GM19468 (cell line): Measurements from ENCODE around the gene ARL2BP.
"Not testable (repeated sequence)": the region's sequence is repeated elsewhere in the genome, so short reads cannot be mapped to it uniquely, and the experiment has no call there.

Source experiments
- ATAC-seq: cut with Tn5 transposase; IDR thresholded peaks from one replicate; pipeline ENCODE4 v1.9.1; 2021; ENCODE audit warnings: mild to moderate bottlenecking, moderate library complexity, moderate number of reproducible peaks; ENCODE audit not compliant: unreplicated experiment; ENCODE audit errors: extremely low read depth

Gene ARL2BP

GRCh38 chr16:57262841-57263540 is 17.9 kb downstream of the ARL2BP start:
- ATAC-seq = no peak

DNA sequence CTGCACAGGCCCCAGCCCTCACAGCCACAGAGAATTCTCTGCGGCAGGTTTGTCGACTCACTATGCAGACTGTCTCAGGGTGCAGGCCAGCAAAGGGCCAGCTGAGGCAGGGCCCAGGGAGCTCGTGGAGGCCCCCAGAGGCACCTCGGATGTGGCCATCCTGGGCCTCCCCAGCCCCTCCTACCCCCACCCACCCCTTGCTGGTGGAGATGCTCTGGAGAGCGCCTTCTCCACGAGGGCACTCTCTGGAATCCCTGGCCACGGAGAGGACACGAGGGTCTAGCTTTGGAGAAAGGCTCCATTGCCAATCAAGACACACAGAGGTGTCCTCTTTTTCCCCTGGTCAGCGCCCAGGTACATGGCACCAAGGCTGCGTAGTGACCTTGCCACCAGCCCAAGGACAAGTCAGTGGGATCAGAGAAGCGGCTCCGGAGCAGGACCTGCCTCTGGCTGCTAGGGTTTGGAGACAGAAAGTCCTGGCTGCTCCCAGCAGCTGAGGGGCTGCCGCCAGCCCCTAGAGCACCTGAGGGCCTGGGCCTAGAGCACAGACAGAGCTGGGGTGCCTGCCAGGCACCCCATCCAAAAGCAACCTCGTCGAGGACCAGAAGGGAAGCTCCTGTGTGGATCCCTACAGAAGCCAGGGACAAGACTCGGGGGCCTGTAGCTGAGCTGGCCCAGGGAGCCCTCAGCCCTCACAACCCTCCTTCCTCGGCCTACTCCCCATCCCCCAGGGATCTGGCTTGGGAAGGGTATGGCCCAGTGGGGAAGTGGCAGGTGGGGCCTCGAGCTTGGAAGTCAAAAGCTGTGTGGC is 18.7 kb downstream of the ARL2BP start:
- ATAC-seq = no peak

DNA sequence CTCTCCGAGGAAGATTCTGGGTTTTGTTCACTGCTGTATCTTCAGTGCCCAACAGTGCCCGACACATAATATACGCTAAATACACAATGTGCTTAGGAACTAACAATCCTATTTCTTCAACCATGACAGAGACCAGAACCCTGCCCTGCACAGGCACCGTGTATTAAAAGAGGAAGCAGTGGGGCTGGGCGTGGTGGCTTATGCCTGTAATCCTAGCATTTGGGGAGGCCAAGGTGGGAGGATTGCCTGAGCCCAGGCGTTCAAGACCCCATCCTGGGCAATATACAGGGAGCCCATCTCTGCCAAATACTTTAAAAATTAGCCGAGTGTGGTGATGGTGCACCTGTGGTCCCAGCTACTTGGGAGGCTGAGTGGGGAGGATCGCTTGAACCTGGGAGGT is 19.3 kb downstream of the ARL2BP start:
- ATAC-seq = no peak

DNA sequence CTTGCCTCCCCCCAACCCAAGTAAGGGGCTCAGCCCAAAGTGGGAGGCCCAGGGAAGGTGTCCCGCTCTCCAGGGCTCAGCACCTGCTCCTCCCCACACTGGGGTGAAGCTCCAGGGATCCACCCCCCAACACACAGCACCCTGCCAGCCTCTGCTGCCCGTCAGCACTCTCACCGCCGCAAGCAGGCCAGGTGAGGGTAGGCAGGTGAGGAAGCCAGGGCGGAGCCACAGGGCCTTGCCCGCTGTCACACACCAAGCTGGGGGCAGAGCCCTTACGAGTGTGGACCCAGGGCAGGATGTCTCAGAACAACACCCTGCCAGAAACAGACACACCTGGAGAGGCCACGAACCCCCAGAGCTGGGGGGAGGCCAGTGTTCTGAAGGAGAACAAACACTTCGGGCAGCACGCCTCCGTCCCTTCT is 19.9 kb downstream of the ARL2BP start:
- ATAC-seq = no peak

DNA sequence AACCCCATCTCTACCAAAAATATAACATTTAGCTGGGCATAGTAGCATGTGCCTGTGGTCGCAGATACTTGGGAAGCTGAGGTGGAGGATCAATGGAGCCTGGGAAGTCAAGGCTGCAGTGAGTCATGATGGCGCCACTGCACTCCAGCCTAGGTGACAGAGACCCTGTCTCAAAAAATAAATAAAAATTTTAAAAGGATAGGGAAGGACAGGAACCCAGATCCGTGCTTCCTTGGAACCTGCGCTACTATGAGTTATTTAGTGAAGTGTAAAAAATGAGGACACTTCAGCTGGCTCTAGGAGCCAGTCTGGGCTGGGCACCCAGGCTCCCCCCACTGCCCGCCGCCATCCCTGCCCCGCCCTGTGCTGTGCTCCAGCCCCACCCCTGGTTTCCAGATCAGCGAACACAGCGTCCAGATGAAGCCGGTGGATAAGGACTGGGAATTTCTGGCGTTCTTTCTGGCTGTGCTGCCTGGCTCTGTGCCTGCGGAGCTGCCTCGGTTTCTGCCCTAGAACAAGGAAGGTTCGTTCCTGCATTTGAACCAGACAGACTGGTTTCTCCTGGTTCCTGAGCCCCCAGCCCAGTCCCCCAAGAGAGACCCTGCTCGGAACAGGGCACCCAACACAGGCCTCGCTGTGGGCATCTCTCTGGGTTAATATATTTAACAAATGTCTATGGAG is 20.9 kb downstream of the ARL2BP start:
- ATAC-seq = no peak

GRCh38 chr16:57266531-57267260 is 21.6 kb downstream of the ARL2BP start:
- no peak for ATAC-seq

DNA sequence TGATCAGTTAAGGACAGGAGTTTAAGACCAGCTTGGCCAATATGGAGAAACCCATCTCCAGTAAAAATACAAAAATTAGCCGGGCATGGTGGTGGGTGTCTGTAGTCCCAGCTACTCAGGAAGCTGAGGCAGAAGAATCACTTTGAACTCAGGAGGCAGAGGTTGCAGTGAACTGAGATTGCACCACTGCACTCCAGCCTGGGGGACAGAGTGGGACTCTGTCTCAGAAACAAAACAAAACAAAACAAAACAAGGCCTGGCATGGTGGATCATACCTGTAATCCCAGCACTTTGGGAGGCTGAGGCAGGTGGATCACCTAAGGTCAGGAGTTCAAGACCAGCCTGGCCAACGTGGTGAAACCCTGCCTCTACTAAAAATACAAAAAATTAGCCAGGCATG is 22.3 kb downstream of the ARL2BP start:
- not testable (repeated sequence) for ATAC-seq

GRCh38 chr16:57268804-57269800 is 24.0 kb downstream of the ARL2BP start:
- no peak for ATAC-seq

DNA sequence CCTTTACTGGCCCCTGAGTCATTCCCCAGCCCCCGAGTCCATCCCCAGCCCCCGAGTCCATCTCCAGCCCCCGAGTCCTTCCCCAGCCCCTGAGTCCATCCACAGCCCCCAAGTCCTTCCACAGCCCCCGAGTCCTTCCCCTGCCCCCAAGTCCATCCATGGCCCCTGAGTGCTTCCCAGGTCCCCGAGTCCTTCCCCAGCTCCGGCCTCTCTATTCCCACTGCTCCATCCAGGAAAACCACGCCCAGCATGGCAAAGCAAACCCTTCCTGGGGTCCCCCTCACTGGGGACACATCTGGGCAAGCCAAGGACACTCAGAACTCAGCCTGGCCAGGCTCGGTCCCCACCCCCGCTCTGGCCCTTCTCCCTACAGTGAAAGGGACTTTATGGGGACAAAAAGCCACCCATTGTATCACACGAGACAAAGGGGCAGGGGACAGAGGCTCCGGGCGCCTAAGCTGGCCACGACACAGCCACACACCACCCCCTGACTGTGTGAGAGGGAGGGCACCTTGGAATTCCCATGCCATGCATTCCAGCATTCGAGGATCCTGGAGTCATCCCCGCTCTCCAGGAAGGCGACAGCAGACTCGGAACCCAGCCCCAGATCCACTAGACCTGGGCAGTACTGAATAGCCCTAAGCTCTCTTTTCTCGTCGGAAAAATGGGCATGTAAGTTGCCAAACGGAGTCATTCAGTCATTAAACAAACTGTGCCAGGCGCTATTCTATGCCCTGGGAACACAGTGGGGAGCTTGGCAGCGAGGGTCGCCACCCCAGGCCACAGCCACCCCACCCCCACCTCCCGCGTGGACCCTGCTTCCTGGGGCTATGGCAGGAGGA is 25.4 kb downstream of the ARL2BP start:
- ATAC-seq = no peak

GRCh38 chr16:57271063-57271345 is 25.9 kb downstream of the ARL2BP start:
- no peak for ATAC-seq

DNA sequence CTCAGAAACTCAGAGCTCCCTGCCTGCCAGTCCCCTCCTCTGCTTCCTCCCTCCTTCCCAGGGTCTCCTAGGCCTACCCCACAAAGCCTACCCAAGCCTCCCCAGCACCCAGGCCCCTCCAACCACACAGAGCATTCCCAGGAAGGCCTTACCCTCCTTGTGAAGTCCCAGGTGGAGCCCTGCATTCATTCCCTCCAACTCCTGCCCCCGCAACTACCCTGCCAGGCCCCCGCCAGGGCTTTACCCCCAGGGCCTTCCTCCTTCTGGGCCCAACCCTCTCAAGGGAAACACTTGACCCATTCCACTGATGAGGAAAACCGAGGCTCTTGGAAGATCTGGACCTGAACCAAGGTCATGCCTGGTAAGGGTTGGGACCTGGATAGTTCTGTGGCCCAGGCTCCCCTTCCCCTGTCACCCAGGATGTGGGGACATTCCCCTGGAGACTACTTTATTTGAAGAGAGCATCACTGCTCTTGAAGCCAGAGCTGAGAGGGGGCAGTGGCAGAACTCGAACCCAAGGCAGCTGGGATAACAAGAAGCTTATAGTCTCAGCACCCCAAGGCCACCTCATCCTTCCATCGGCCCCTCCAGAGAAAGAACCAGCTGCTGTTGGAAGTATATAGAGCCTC is 26.9 kb downstream of the ARL2BP start:
- no peak for ATAC-seq

- ATAC-seq = no peak
Observed at GRCh38 chr16:57273359-57273758, 28.3 kb downstream of the ARL2BP start.

GRCh38 chr16:57273826-57274225 is 28.8 kb downstream of the ARL2BP start:
- ATAC-seq = no peak

- ATAC-seq = not testable (repeated sequence)
Observed at GRCh38 chr16:57275946-57276345, 30.9 kb downstream of the ARL2BP start.

DNA sequence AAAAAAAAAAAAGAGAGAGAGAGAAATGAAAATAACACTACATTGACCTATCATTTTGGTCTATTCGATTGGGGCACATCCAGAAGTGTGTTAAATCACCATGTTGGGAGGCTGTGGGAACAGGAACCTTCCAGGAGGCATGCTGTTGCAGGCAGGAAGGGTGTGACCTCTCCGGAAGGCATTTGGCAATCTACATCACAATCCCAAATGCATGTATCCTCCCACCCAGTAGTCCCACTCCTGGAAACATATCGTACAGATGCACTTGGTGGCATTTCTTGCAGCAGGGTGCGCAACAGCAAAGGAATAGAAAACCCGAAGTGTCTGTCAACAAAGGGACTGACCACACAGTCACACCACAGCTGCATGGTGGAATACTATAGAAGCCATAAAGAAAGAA is 31.5 kb downstream of the ARL2BP start:
- no peak for ATAC-seq

- no peak for ATAC-seq
Observed at GRCh38 chr16:57277586-57277985, 32.5 kb downstream of the ARL2BP start.

GRCh38 chr16:57278494-57278893 is 33.4 kb downstream of the ARL2BP start:
- no peak for ATAC-seq
